Measurements from ENCODE around the gene CUX1. TPM values are rescaled to one million over a fixed set of nuclear protein-coding genes. Genes with fewer than 3 reads are reported as not detected.

Gene CUX1
- total RNA-seq, 1 experiment from 2014 or later = 53.5 TPM

- no peak overlapping the region for H2BK20ac ChIP-seq (ENCODE audit: low read depth, low read length, poor library complexity, severe bottlenecking)
- H3K56ac ChIP-seq (ENCODE audit: insufficient read length, low read depth, low read length) = no peak overlapping the region
- H3K79me1 ChIP-seq (ENCODE audit: insufficient read depth, low read depth, low read length, poor library complexity, severe bottlenecking) = no peaks in the 10 kb centered on the region
- H4K91ac ChIP-seq (ENCODE audit: insufficient read length, low read depth, low read length) = no peak overlapping the region
- no CpG with 5 or more reads among the region's 10 CpGs for WGBS (ENCODE audit: extremely low coverage, insufficient read length, low lambda C conversion rate)
- Mint-ChIP-seq H3K27me3 (ENCODE audit: low read depth) (peaks cover 19% of the 10 kb centered on the region), H3K9me3 (no peaks in the 10 kb centered on the region; a peak in 1 of 5 replicates), H3K27ac (no peak overlapping the region; a peak in 1 of 7 replicates), H3K36me3 (ENCODE audit: insufficient read depth in 1 of 3, low read depth in 3 of 3) (no peaks in the 10 kb centered on the region), H3K4me1 (peaks cover 14 to 26% of the 10 kb centered on the region in 2 experiments), H3K4me3 (no peak overlapping the region)
- H3K23ac ChIP-seq (ENCODE audit: insufficient read length, low read depth, low read length) = no peak overlapping the region
- no peak overlapping the region; the same call in 1 of the 2 replicates for H3K14ac ChIP-seq (ENCODE audit: insufficient read depth, low read length)
- H3K23me2 ChIP-seq (ENCODE audit: insufficient read length, low read depth, low read length, poor library complexity, severe bottlenecking) = peaks cover 10% of the 10 kb centered on the region
- H2BK15ac ChIP-seq (ENCODE audit: low read depth, low read length) = no peak overlapping the region
- no peak overlapping the region for H2AK5ac ChIP-seq (ENCODE audit: insufficient read length, low read length)
- no peak overlapping the region for H2BK120ac ChIP-seq (ENCODE audit: low read depth, low read length, poor library complexity, severe bottlenecking)
- DNase-seq = no peak
- no peak overlapping the region for H4K8ac ChIP-seq (replicated peaks; ENCODE audit: insufficient read length, low read depth, low read length)
- H3K27ac ChIP-seq (ENCODE audit: insufficient read length, low read depth, low read length) = no peak overlapping the region
- H3K4me2 ChIP-seq (ENCODE audit: insufficient read depth, insufficient read length, low read length) = no peak overlapping the region
- no peak overlapping the region for H3T11ph ChIP-seq (ENCODE audit: low read length)
- H3K9ac ChIP-seq (ENCODE audit: extremely low read depth, insufficient read length, low read length) = no peak overlapping the region
- H3K27me3 ChIP-seq (ENCODE audit: insufficient read depth, low read length) = no peaks in the 10 kb centered on the region
- H2BK12ac ChIP-seq (ENCODE audit: insufficient read length, low read depth, low read length) = no peak overlapping the region
- no peak overlapping the region for H2BK5ac ChIP-seq (ENCODE audit: insufficient read length, low read length)
- H3K79me2 ChIP-seq (ENCODE audit: insufficient read depth, low read length) = no peaks in the 10 kb centered on the region
- TF ChIP-seq CTCF (conservative IDR thresholded peaks at IDR 0.05) = no peak
- no peak overlapping the region for H4K5ac ChIP-seq (ENCODE audit: insufficient read length, low read depth, low read length)
- H2AFZ ChIP-seq (ENCODE audit: low read length) = no peak overlapping the region
- no peaks in the 10 kb centered on the region for H4K20me1 ChIP-seq (ENCODE audit: control insufficient read depth, insufficient read depth, insufficient read length)
- H3K4me1 ChIP-seq (ENCODE audit: insufficient read depth, low read length) = no peaks in the 10 kb centered on the region
- no peak overlapping the region for H3K18ac ChIP-seq (ENCODE audit: insufficient read length, low read depth, low read length)
- H3K4ac ChIP-seq (ENCODE audit: low read depth, low read length) = no peak overlapping the region
- no peaks in the 10 kb centered on the region for H3K9me3 ChIP-seq (ENCODE audit: control insufficient read depth, low read depth, low read length)
Observed at GRCh38 chr7:102283477-102284189, 466.2 kb downstream of the CUX1 start.

Data from H9 (cell line).